HCT116 (cell line): ENCODE measurements around the gene TERT. TPM values are rescaled to one million over a fixed set of nuclear protein-coding genes. Genes with fewer than 3 reads are reported as not detected.

Source experiments
- ATAC-seq: fragments of 200-7000 bp; cut with Tn5 transposase; 2 replicates; pipeline ENCODE4 v1.9.1; 2020; ENCODE audit warnings: mild to moderate bottlenecking, moderate library complexity
- BruUV-seq: library from RNA; stranded (reverse); fragments of 400-500 nt; replicated peaks from 2 replicates; lab custom pipeline; 2021; lab: Mats Ljungman, UMichigan
- CTCF ChIA-PET: fragments of 300-600 bp; sonication (Branson Sonifier 250); formaldehyde crosslinking; loops from one replicate; lab custom pipeline; 2021; ENCODE audit warnings: antibody characterized with exemption; lab: Charles Lee
- POLR2A ChIA-PET: fragments of 300-600, 350-600 bp; sonication (Branson Sonifier 250); formaldehyde crosslinking; loops from one replicate; lab custom pipeline; 2021; ENCODE audit warnings: antibody characterized with exemption; lab: Charles Lee
- RAD21 ChIA-PET, 2 experiments: fragments of 300-600 bp; sonication (Branson Sonifier 250); formaldehyde crosslinking; loops; one replicate each; lab custom pipeline; 2023; ENCODE audit warnings: low total read pairs in 2 of 2; ENCODE audit not compliant: uncharacterized antibody in 2 of 2, unreplicated experiment in 2 of 2, low non-redundant PET in 1 of 2; lab: Charles Lee
- DNase-seq: peaks from one replicate; pipeline ENCODE4 v3.0.0-alpha.2; 2010; ENCODE audit warnings: low read depth, low spot score
- H2AFZ ChIP-seq: fragments of 200-600 bp; shearing (Covaris generic), sonication (generic); 2 replicates; pipeline ENCODE4 v1.6.1; 2017; ENCODE audit warnings: low read depth, mixed run types, mixed read lengths, antibody characterized with exemption, low read length; ENCODE audit not compliant: poor library complexity, severe bottlenecking
- H3K27ac ChIP-seq: 2 replicates; pipeline ENCODE4 v1.5.1; 2012; ENCODE audit warnings: low read depth, low read length
- H3K27me3 ChIP-seq: fragments of 200-600 bp; sonication (generic); 2 replicates; pipeline ENCODE4 v1.6.1; 2016; ENCODE audit warnings: mixed run types, low read length, mixed read lengths; ENCODE audit not compliant: insufficient read depth
- H3K36me3 ChIP-seq, 2 experiments: fragments of 200-500 bp in 1 of 2; fragments of 200-600 bp in 1 of 2; sonication (Bioruptor generic) in 1 of 2; sonication (generic) in 1 of 2; 2 replicates each; pipeline versions ENCODE4 v1.5.1 to v1.6.1; 2014 to 2016; ENCODE audit warnings: low read length in 2 of 2, inconsistent platforms in 1 of 2, mixed read lengths in 1 of 2, mixed run types in 1 of 2; ENCODE audit not compliant: insufficient read depth in 2 of 2, control insufficient read depth in 1 of 2
- H3K4me1 ChIP-seq, 2 experiments: fragments of 200-600 bp in 1 of 2; sonication (generic) in 1 of 2; 2 replicates each; pipeline versions ENCODE4 v1.5.1 to v1.6.1; 2012 to 2017; ENCODE audit warnings: low read length in 2 of 2, inconsistent platforms in 1 of 2, mild to moderate bottlenecking in 1 of 2, mixed read lengths in 1 of 2, mixed run types in 1 of 2, moderate library complexity in 1 of 2; ENCODE audit not compliant: insufficient read depth in 2 of 2, control insufficient read depth in 1 of 2
- H3K4me2 ChIP-seq: fragments of 200-600 bp; sonication (generic); 2 replicates; pipeline ENCODE4 v1.6.1; 2017; ENCODE audit warnings: mixed run types, low read length, mixed read lengths
- H3K4me3 ChIP-seq, 2 experiments: fragments of 200-600 bp in 1 of 2; sonication (generic) in 1 of 2; replicated peaks in 1 of 2; 2 replicates each; pipeline ENCODE4 v1.5.1; 2011 to 2016; ENCODE audit warnings: low read length in 2 of 2, control low read depth in 1 of 2, low read depth in 1 of 2, mild to moderate bottlenecking in 1 of 2, mixed read lengths in 1 of 2, mixed run types in 1 of 2
- H3K79me2 ChIP-seq: fragments of 200-600 bp; sonication (generic); 2 replicates; pipeline ENCODE4 v1.6.1; 2017; ENCODE audit warnings: mild to moderate bottlenecking, mixed run types, low read length, moderate library complexity, mixed read lengths; ENCODE audit not compliant: insufficient read depth
- H3K9ac ChIP-seq: fragments of 200-600 bp; sonication (generic); 2 replicates; pipeline ENCODE4 v1.6.1; 2016; ENCODE audit warnings: low read length, mixed read lengths
- H3K9me2 ChIP-seq: fragments of 200-600 bp; sonication (generic), shearing (Covaris generic); 2 replicates; pipeline ENCODE4 v1.6.1; 2017; ENCODE audit warnings: mixed run types, mild to moderate bottlenecking, moderate library complexity; ENCODE audit not compliant: insufficient read depth
- H3K9me3 ChIP-seq, 2 experiments: fragments of 200-500 bp in 1 of 2; fragments of 200-600 bp in 1 of 2; sonication (Bioruptor generic) in 1 of 2; sonication (generic) in 1 of 2; 2 replicates each; pipeline ENCODE4 v1.6.1; 2014 to 2017; ENCODE audit warnings: low read length in 2 of 2, mixed read lengths in 2 of 2, inconsistent platforms in 1 of 2, low read depth in 1 of 2, mild to moderate bottlenecking in 1 of 2, mixed run types in 1 of 2, moderate library complexity in 1 of 2; ENCODE audit not compliant: control insufficient read depth in 1 of 2, insufficient read depth in 1 of 2
- H4K20me1 ChIP-seq: fragments of 200-600 bp; sonication (generic), shearing (Covaris generic); 2 replicates; pipeline ENCODE4 v1.6.1; 2017; ENCODE audit warnings: mixed run types, mild to moderate bottlenecking, moderate library complexity; ENCODE audit not compliant: insufficient read depth
- CBX3 ChIP-seq: IDR thresholded peaks from 2 replicates; pipeline ENCODE4 v1.6.1; 2012; ENCODE audit warnings: low read depth
- CEBPB ChIP-seq: IDR thresholded peaks from 2 replicates; pipeline ENCODE4 v1.6.1; 2012; ENCODE audit warnings: low read depth
- EZH2 ChIP-seq: fragments of 200-600 bp; sonication (generic); IDR thresholded peaks from 2 replicates; pipeline ENCODE4 v1.6.1; 2017; ENCODE audit warnings: antibody characterized with exemption, mixed run types
- EZH2phosphoT487 ChIP-seq: fragments of 200-600 bp; IDR thresholded peaks from 2 replicates; pipeline ENCODE4 v1.6.1; 2018; ENCODE audit warnings: antibody characterized with exemption, borderline replicate concordance
- FOSL1 ChIP-seq: IDR thresholded peaks from 2 replicates; pipeline ENCODE4 v1.6.1; 2012; ENCODE audit warnings: low read depth
- JUND ChIP-seq: IDR thresholded peaks from 2 replicates; pipeline ENCODE4 v1.6.1; 2012
- POLR2AphosphoS5 ChIP-seq: IDR thresholded peaks from 2 replicates; pipeline ENCODE4 v1.6.1; 2011; ENCODE audit warnings: mild to moderate bottlenecking, low read depth, low read length, moderate library complexity
- RAD21 ChIP-seq: IDR thresholded peaks from 2 replicates; pipeline ENCODE4 v1.6.1; 2012; ENCODE audit warnings: low read depth, mild to moderate bottlenecking
- SRF ChIP-seq: IDR thresholded peaks from 2 replicates; pipeline ENCODE4 v1.6.1; 2012; ENCODE audit warnings: low read depth
- TCF7L2 ChIP-seq: IDR thresholded peaks from 2 replicates; pipeline ENCODE4 v1.7.0; 2011; ENCODE audit warnings: borderline replicate concordance, inconsistent platforms; ENCODE audit not compliant: insufficient read depth, insufficient read length; ENCODE audit errors: extremely low read depth
- YY1 ChIP-seq: IDR thresholded peaks from 2 replicates; pipeline ENCODE4 v1.6.1; 2011; ENCODE audit warnings: low read length, low read depth, moderate library complexity, mild to moderate bottlenecking; ENCODE audit not compliant: insufficient replicate concordance; ENCODE audit errors: extremely low read depth
- ZFX ChIP-seq: fragments of 450-650 bp; IDR thresholded peaks from 2 replicates; pipeline ENCODE4 v1.6.1; 2017
- intact Hi-C: fragments of 100-400 bp; cut with micrococcal nuclease; formaldehyde crosslinking; loops from 2 replicates; pipeline ENCODE4 v1.10.0; 2022
- total RNA-seq: library from RNA; stranded (reverse); gene quantifications from one replicate; pipeline ENCODE4 v1.2.1, GENCODE V29; 2021; ENCODE audit not compliant: unreplicated experiment
- TF ChIP-seq, protein P1 (sequence below): IDR thresholded peaks from 2 replicates; pipeline ENCODE4 v1.6.1; 2012
- TF ChIP-seq, protein P2 (sequence below): IDR thresholded peaks from 2 replicates; pipeline ENCODE4 v1.6.1; 2011; ENCODE audit warnings: mild to moderate bottlenecking, low read length, moderate library complexity; ENCODE audit not compliant: insufficient replicate concordance; ENCODE audit errors: extremely low read depth
- TF ChIP-seq, protein P3 (sequence below): IDR thresholded peaks from 2 replicates; pipeline ENCODE4 v1.6.1; 2012; ENCODE audit warnings: low read depth
- TF ChIP-seq, protein P4 (sequence below), 3 experiments: fragments of 200-600 bp in 1 of 3; sonication (generic) in 1 of 3; IDR thresholded peaks in 2 of 3; conservative IDR thresholded peaks in 1 of 3; 2 replicates each; pipeline ENCODE4 v1.5.1; 2012 to 2017; ENCODE audit warnings: low read depth in 2 of 3, low read length in 2 of 3, antibody characterized with exemption in 1 of 3, borderline replicate concordance in 1 of 3, control low read depth in 1 of 3, mild to moderate bottlenecking in 1 of 3, mixed read lengths in 1 of 3, mixed run types in 1 of 3, moderate library complexity in 1 of 3; ENCODE audit not compliant: insufficient read depth in 1 of 3
- TF ChIP-seq, protein P5 (sequence below): IDR thresholded peaks from 2 replicates; pipeline ENCODE4 v1.6.1; 2012

TERT gene
- total RNA-seq, 1 experiment from 2014 or later: 6.9 TPM

DNA sequence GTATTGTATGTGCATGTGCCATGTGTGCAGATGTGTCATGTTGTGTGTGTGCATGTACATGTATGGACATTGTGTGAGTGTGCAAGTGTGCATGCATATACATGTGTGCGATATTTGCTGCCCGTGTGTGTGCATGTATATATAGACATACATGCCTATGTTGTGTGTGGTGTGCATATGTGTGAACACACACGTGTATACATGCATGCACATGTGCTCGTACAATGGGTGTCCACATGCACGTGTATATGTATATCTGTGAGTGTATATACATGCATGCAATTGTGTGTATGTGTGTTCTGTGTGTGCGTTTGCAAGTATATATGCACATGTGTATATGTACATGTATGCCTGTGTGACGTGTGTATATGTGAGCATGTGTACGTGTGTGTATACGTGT, 72.7 kb downstream of the TERT start:
- DNase-seq (no peak), ATAC-seq (no peak)
- no peaks in the 10 kb centered on the region for H3K79me2 ChIP-seq
- RAD21 ChIA-PET: no interaction called here
- H3K4me3 ChIP-seq: no peak overlapping the region
- no peaks in the 10 kb centered on the region for H3K9me2 ChIP-seq
- no peaks in the 10 kb centered on the region for H3K27me3 ChIP-seq
- H3K27ac ChIP-seq: no peak overlapping the region
- POLR2A ChIA-PET: no interaction called here
- no peak overlapping the region for H3K4me2 ChIP-seq
- TF ChIP-seq, protein P1, sequence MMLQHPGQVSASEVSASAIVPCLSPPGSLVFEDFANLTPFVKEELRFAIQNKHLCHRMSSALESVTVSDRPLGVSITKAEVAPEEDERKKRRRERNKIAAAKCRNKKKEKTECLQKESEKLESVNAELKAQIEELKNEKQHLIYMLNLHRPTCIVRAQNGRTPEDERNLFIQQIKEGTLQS: no peak
- TF ChIP-seq, protein P2, sequence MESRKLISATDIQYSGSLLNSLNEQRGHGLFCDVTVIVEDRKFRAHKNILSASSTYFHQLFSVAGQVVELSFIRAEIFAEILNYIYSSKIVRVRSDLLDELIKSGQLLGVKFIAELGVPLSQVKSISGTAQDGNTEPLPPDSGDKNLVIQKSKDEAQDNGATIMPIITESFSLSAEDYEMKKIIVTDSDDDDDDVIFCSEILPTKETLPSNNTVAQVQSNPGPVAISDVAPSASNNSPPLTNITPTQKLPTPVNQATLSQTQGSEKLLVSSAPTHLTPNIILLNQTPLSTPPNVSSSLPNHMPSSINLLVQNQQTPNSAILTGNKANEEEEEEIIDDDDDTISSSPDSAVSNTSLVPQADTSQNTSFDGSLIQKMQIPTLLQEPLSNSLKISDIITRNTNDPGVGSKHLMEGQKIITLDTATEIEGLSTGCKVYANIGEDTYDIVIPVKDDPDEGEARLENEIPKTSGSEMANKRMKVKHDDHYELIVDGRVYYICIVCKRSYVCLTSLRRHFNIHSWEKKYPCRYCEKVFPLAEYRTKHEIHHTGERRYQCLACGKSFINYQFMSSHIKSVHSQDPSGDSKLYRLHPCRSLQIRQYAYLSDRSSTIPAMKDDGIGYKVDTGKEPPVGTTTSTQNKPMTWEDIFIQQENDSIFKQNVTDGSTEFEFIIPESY: no peak
- TF ChIP-seq YY1: no peak
- TF ChIP-seq SRF: no peak
- TF ChIP-seq EZH2: no peak
- TF ChIP-seq EZH2phosphoT487: no peak
- TF ChIP-seq TCF7L2: no peak
- no peak for TF ChIP-seq POLR2AphosphoS5
- TF ChIP-seq CEBPB: no peak
- TF ChIP-seq RAD21: no peak
- no peak for TF ChIP-seq FOSL1
- TF ChIP-seq, protein P3, sequence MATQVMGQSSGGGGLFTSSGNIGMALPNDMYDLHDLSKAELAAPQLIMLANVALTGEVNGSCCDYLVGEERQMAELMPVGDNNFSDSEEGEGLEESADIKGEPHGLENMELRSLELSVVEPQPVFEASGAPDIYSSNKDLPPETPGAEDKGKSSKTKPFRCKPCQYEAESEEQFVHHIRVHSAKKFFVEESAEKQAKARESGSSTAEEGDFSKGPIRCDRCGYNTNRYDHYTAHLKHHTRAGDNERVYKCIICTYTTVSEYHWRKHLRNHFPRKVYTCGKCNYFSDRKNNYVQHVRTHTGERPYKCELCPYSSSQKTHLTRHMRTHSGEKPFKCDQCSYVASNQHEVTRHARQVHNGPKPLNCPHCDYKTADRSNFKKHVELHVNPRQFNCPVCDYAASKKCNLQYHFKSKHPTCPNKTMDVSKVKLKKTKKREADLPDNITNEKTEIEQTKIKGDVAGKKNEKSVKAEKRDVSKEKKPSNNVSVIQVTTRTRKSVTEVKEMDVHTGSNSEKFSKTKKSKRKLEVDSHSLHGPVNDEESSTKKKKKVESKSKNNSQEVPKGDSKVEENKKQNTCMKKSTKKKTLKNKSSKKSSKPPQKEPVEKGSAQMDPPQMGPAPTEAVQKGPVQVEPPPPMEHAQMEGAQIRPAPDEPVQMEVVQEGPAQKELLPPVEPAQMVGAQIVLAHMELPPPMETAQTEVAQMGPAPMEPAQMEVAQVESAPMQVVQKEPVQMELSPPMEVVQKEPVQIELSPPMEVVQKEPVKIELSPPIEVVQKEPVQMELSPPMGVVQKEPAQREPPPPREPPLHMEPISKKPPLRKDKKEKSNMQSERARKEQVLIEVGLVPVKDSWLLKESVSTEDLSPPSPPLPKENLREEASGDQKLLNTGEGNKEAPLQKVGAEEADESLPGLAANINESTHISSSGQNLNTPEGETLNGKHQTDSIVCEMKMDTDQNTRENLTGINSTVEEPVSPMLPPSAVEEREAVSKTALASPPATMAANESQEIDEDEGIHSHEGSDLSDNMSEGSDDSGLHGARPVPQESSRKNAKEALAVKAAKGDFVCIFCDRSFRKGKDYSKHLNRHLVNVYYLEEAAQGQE: no peak
- no peak for TF ChIP-seq CBX3
- TF ChIP-seq, protein P4, sequence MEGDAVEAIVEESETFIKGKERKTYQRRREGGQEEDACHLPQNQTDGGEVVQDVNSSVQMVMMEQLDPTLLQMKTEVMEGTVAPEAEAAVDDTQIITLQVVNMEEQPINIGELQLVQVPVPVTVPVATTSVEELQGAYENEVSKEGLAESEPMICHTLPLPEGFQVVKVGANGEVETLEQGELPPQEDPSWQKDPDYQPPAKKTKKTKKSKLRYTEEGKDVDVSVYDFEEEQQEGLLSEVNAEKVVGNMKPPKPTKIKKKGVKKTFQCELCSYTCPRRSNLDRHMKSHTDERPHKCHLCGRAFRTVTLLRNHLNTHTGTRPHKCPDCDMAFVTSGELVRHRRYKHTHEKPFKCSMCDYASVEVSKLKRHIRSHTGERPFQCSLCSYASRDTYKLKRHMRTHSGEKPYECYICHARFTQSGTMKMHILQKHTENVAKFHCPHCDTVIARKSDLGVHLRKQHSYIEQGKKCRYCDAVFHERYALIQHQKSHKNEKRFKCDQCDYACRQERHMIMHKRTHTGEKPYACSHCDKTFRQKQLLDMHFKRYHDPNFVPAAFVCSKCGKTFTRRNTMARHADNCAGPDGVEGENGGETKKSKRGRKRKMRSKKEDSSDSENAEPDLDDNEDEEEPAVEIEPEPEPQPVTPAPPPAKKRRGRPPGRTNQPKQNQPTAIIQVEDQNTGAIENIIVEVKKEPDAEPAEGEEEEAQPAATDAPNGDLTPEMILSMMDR (IDR thresholded peaks at IDR 0.05 in 2 of 3, conservative IDR thresholded peaks at IDR 0.05 in 1 of 3; ENCODE audit: borderline replicate concordance in 1 of 3, insufficient read depth in 1 of 3, low read depth in 2 of 3, low read length in 2 of 3): no peak
- TF ChIP-seq JUND: no peak
- TF ChIP-seq, protein P5, sequence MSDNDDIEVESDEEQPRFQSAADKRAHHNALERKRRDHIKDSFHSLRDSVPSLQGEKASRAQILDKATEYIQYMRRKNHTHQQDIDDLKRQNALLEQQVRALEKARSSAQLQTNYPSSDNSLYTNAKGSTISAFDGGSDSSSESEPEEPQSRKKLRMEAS: no peak
- TF ChIP-seq ZFX: no peak
- TF ChIP-seq, all 23 proteins: peak for 0
- CTCF ChIA-PET: no interaction called here
- no peak overlapping the region for H3K9ac ChIP-seq
- H3K4me1 ChIP-seq: peaks cover 0 to 5% of the 10 kb centered on the region in 2 experiments; a peak in 1 of 4 replicates
- H2AFZ ChIP-seq: no peak overlapping the region
- no TSS peak for BruUV-seq
- H3K36me3 ChIP-seq: no peaks in the 10 kb centered on the region
- no peaks in the 10 kb centered on the region for H3K9me3 ChIP-seq
- H4K20me1 ChIP-seq: no peaks in the 10 kb centered on the region
- intact Hi-C loops: no loop called here
